ENCODE measurements around the gene RBM47. TPM values are rescaled to one million over a fixed set of nuclear protein-coding genes. Genes with fewer than 3 reads are reported as not detected.

RBM47 gene
- total and polyA plus RNA-seq, 2 of the 4 experiments (the other 2 are of a cell fraction): 0.44 to 1.1 TPM

DNA sequence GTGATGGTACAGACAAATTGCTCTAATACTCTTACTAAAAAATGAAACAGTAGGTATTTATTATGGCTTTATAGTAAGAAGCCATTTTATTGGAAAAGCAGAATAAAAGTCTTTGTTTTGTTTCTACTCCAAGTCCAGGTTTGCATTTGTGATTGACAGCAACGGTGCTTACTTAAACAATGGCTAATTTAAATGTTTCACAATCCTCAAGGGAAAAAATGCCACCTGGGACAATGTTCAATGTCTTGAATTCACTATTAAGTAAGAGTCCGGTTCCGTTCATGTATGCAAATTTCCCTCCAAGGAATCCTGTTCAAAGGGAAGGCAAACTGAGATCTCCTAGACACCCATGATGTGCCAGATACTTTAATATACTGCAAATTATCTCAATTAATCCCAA lies 123.6 kb downstream of the RBM47 start:
- DNase-seq: no peak
- Histone ChIP-seq H3K9me1 (ENCODE audit: insufficient read depth, low read length) (peaks cover 3% of the 10 kb centered on the region; the same call in 1 of the 2 replicates), H2BK5ac (ENCODE audit: low read depth, low read length, poor library complexity, severe bottlenecking) (no peak overlapping the region), H3K27me3 (ENCODE audit: control insufficient read depth, insufficient read depth, low read length) (no peaks in the 10 kb centered on the region), H3K23ac (ENCODE audit: low read depth, low read length) (no peak overlapping the region), H3K9ac (ENCODE audit: low read depth, low read length) (no peak overlapping the region), H3K14ac (replicated peaks; ENCODE audit: low read depth, low read length) (no peak overlapping the region), H3K4me1 (ENCODE audit: control insufficient read depth, insufficient read depth, low read length) (peaks cover 4% of the 10 kb centered on the region; the same call in 1 of the 2 replicates), H3K9me3 (ENCODE audit: control insufficient read depth, insufficient read depth, low read length) (no peaks in the 10 kb centered on the region), H4K8ac (ENCODE audit: low read depth in 2 of 2, low read length in 2 of 2) (no peak overlapping the region), H3K36me3 (ENCODE audit: control insufficient read depth, insufficient read depth, low read length) (no peaks in the 10 kb centered on the region), H4K5ac (ENCODE audit: low read depth, low read length) (no peak overlapping the region), H3K4ac (ENCODE audit: low read depth, low read length) (no peak overlapping the region), H2AK9ac (replicated peaks; ENCODE audit: low read depth, low read length, poor library complexity) (no peak overlapping the region), H2BK15ac (ENCODE audit: low read depth, low read length) (no peak overlapping the region), H2BK20ac (ENCODE audit: low read depth, low read length) (no peak overlapping the region), H3K18ac (ENCODE audit: low read depth, low read length) (no peak overlapping the region), H3K4me3 (ENCODE audit: insufficient read depth, low read depth, low read length) (no peak overlapping the region), H3K4me2 (ENCODE audit: low read depth, low read length) (no peak overlapping the region), H4K91ac (ENCODE audit: insufficient read depth, low read depth, low read length) (no peak overlapping the region), H4K20me1 (ENCODE audit: insufficient read depth, low read length) (no peaks in the 10 kb centered on the region), H2AFZ (replicated peaks; ENCODE audit: low read length, poor library complexity) (no peak overlapping the region), H3K79me1 (ENCODE audit: low read depth in 1 of 2, low read length in 2 of 2) (no peaks in the 10 kb centered on the region), H2AK5ac (ENCODE audit: low read depth, low read length) (no peak overlapping the region), H2BK120ac (ENCODE audit: low read depth, low read length) (no peak overlapping the region), H3K56ac (ENCODE audit: extremely low read depth, insufficient read depth, low read length) (no peak overlapping the region), H3K27ac (ENCODE audit: insufficient read depth, low read length) (no peak overlapping the region)
- ATAC-seq (ENCODE audit: low read depth): no peak
- TF ChIP-seq RCOR1 (IDR thresholded peaks at IDR 0.05; ENCODE audit: insufficient replicate concordance, low read length) (no peak), MAFK (IDR thresholded peaks at IDR 0.05; ENCODE audit: low read depth, low read length) (no peak), MXI1 (IDR thresholded peaks at IDR 0.05; ENCODE audit: borderline replicate concordance, low read depth, low read length) (no peak), MAZ (IDR thresholded peaks at IDR 0.05; ENCODE audit: borderline replicate concordance, low read depth, low read length) (no peak), NFE2L2 (IDR thresholded peaks at IDR 0.05; ENCODE audit: low read depth, low read length) (no peak), FOS (IDR thresholded peaks at IDR 0.05; ENCODE audit: low read depth, low read length) (no peak), SMC3 (IDR thresholded peaks at IDR 0.05; ENCODE audit: low read depth, low read length) (no peak), RAD21 (IDR thresholded peaks at IDR 0.05; ENCODE audit: low read length) (no peak), RFX5 (IDR thresholded peaks at IDR 0.05; ENCODE audit: low read depth, low read length) (no peak)
- TF ChIP-seq, protein P1, sequence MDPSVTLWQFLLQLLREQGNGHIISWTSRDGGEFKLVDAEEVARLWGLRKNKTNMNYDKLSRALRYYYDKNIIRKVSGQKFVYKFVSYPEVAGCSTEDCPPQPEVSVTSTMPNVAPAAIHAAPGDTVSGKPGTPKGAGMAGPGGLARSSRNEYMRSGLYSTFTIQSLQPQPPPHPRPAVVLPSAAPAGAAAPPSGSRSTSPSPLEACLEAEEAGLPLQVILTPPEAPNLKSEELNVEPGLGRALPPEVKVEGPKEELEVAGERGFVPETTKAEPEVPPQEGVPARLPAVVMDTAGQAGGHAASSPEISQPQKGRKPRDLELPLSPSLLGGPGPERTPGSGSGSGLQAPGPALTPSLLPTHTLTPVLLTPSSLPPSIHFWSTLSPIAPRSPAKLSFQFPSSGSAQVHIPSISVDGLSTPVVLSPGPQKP (IDR thresholded peaks at IDR 0.05; ENCODE audit: borderline replicate concordance, low read depth, low read length): no peak
- TF ChIP-seq, protein P2, sequence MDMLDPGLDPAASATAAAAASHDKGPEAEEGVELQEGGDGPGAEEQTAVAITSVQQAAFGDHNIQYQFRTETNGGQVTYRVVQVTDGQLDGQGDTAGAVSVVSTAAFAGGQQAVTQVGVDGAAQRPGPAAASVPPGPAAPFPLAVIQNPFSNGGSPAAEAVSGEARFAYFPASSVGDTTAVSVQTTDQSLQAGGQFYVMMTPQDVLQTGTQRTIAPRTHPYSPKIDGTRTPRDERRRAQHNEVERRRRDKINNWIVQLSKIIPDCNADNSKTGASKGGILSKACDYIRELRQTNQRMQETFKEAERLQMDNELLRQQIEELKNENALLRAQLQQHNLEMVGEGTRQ (IDR thresholded peaks at IDR 0.05; ENCODE audit: low read depth, low read length): no peak
- TF ChIP-seq, protein P3, sequence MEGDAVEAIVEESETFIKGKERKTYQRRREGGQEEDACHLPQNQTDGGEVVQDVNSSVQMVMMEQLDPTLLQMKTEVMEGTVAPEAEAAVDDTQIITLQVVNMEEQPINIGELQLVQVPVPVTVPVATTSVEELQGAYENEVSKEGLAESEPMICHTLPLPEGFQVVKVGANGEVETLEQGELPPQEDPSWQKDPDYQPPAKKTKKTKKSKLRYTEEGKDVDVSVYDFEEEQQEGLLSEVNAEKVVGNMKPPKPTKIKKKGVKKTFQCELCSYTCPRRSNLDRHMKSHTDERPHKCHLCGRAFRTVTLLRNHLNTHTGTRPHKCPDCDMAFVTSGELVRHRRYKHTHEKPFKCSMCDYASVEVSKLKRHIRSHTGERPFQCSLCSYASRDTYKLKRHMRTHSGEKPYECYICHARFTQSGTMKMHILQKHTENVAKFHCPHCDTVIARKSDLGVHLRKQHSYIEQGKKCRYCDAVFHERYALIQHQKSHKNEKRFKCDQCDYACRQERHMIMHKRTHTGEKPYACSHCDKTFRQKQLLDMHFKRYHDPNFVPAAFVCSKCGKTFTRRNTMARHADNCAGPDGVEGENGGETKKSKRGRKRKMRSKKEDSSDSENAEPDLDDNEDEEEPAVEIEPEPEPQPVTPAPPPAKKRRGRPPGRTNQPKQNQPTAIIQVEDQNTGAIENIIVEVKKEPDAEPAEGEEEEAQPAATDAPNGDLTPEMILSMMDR (conservative IDR thresholded peaks at IDR 0.05; ENCODE audit: low read depth, low read length): no peak
- CTCF ChIA-PET: no interaction called here
- WGBS, 2 experiments (ENCODE audit: extremely low coverage in 2 of 2, insufficient read length in 1 of 2): no CpG with 5 or more reads among the region's 3 CpGs
- intact Hi-C loops (cut with micrococcal nuclease) (loop anchor here (10.0 kb wide), 1 partner anchor 451 kb away; the partner anchor contains the start of gene N4BP2), in situ Hi-C loops (cut with MboI; ENCODE audit: low sequenced_read_pairs) (no loop called here), dilution Hi-C loops (cut with HindIII; ENCODE audit: low sequenced_read_pairs, unreplicated experiment) (no loop called here)
- POLR2A ChIA-PET (ENCODE audit: unreplicated experiment): no interaction called here
- no TSS peak for BruUV-seq (replicated peaks)
